GM03348 (cell line): ENCODE measurements around the gene ROPN1B.
"Not testable (repeated sequence)": the region's sequence is repeated elsewhere in the genome, so short reads cannot be mapped to it uniquely, and the experiment has no call there.

Experiments
- DNase-seq: peaks from one replicate; pipeline ENCODE4 v3.0.0; 2012; ENCODE audit warnings: low spot score

ROPN1B gene

DNA sequence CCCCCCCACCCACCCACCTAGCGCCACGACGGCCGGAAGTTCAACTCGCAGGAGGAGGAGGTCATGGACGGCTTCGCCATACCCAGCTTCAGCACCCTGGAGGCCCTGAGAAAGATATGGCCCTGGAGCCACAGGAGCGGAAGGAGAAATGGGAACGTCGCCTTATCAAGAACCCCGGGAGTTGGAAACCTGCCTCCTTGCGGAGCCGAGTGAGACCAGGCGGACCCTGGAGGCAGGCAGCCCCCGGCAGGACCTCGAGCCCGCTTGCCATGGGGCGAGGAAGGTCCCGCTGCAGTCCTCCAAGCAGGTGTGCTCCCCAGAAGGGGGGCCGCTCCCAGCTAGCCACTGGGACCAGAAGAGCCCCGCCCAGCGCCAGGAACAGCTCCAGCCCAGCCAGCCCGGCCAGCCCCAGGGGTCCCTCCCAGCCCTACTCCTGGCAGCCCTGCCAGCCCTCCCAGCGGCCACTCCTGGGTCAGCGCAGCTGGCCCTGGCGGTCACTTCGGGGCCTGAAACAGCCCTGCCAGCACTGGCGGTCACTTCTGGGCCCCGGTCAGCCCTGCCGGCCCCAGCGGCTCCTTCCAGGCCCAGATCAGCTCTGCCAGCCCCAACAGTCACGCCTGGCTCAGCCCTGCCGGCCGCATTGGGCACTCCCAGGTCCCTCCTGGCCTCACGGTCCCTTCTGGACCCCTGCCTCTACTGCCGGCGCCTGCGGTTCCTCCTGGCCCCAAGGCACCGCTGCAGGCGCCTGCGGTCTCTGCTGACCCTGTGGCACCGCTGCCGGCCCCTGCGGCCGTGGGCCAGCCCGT is 10.3 kb upstream of the ROPN1B start:
- DNase-seq = no peak

DNA sequence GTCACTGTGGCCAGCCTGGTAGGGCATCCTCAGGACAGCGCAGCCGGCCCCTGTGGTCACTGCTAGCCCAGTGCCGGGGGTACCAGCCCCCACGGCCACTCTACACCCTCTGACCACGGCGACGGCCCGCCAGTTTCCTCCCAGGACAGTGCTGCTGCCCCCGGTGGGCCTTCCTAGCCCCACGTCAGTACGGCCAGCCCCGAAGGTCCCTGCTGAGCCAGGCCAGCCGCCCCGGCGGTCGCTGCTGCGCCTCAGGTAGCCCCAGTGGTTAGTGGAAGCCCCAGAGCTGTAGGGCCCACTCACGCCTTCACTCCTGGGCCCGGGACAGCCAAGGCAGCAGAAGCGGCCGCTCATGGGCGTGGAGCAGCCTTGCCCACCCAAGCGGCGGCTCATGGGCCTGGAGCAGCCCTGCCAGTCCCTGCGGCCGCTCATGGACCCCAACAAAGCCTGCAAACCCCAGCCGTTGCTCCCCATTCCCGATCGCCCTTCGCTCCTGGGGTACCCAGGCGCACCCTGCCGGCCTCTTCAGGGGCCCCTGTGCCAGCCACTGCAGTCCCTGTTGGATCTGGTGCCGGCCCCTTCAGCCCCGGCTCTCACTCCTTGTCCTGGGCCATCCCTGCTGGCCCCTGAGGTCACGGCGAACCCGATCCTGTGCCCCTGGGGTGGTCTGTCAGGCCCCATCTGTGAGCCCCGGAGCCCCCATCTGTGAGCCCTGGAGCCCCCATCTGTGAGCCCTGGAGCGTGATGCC is 9.5 kb upstream of the ROPN1B start:
- peak; percentile 2 for DNase-seq

DNA sequence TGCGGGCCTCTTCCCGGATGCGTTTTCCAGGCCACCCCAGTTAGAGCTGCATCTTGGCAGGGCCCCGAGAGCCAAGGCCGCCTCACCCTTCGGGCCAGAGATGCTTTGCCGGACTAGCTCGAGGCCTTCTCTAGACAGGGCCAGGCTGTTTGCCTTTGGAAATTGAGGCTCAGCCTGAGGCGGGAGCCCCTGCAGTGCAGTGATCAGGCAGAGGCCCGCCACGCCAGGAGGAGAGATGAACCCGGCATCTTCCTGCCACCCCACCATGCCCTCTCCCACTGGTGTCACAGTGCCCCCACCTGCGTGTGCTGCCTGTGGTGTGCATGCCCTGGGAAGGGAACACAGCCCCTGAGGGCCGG is 8.9 kb upstream of the ROPN1B start:
- no peak for DNase-seq

DNA sequence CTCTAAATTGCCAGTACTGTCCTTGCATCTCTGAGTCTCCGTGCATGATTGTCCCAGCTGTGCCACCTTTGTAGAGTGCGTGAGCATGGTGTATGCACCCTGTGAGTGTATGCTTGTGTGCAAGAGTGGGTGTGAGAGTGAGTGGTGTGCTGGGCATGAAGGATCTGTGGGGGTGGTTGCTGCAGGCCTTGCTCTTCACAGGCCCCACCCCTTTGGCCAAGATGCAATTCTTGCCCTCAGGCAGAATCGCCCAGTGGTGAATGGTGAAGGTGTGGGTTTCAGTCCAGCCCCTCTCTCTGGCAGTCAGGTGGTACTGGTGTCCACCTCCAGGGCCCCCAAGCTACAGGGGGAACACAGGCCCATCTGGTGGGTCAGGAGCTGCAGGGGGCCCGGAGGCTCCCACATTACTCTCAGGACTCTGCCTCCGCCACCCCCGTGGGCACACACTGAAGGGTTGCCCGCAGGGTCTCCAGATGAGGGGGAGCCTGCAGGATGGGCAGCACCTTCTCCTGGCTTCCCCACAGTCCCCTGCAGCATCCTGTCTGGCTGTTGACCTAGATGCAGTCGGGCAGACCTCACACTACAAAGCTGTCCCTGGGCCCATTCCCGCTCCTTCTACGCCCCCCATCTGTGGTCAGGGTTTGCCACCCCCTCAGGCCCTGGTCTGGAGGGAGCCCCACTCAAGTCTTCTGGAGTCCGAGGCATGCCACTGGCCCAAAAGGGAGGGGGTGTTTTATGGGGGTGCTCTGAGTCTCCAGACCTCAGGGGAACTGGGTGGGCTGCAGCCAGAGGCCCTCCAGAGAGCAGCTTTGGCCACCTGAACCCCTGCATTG is 8.3 kb upstream of the ROPN1B start:
- DNase-seq = peak; percentile 3

DNA sequence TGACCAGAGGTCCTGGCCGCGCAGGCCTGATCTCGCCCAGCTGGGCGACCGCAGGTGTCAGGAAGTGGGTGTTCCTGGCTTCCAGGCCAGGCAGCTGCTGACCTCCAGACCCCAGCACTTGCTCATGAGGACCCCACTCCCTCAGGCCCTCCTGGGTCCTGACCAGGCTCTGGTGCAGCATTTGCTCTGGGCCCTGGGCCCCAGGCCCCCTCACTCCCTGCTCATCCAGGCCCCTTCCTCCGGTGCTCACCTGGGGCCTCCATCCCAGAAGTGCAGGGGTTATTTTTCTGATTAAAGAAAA is 7.7 kb upstream of the ROPN1B start:
- DNase-seq = no peak

DNA sequence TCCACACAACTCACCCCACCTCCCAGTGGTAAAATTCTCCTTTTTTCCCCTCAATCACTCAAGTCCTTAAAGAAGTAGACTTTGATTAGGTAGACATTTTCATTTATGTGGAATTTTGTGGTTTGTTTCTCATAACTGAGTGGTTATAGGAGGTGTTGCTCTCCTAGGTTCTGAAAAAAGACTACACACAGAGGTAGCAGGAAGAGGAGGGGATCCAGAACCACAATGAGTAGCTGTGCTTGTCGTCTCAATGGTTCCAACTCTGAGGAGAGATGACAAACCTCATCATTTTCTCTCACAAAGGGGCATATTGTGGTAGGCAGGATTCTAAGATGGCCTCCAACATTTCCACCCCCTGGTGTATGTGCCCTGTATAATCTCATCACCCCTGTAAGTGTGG is 5.1 kb upstream of the ROPN1B start:
- DNase-seq = not testable (repeated sequence)

DNA sequence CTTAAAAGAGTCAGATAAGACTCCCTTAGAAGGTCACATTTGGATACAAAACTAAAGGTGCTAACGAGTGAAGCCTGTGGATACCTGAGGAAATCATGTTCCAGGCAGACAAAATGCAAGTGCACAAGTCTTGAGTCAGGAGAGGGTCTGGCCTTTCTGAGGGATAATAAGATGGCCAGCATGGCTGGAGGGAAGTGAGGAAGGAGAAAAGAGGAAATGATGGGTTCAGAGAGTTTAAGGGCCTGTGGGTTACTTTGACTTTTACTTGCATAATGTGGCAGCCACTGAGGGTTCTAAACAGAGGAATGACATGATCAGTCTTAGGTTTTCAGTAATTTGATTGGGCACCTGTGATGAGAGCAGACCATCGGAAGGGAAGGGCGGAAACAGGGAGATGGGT is 3.5 kb upstream of the ROPN1B start:
- DNase-seq = no peak

DNA sequence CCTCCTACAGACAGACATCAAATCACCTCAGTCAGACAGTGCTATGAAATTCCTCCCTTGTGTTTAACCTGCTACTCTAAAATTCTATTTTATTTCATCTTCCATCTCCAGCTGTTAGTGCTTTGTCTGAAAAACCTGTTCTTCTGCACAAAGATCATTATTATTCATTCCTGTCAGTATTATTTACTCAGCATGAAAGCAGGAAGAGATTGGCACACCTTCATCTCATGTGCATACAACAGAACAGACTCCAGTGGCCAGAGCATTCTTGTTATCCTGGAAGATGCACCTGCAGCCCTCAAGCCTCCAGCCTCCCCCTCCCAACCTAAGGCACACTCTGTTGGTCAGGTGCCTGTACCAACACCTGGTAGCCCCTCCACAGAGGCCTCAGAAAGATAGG is 1.8 kb upstream of the ROPN1B start:
- DNase-seq = no peak

DNA sequence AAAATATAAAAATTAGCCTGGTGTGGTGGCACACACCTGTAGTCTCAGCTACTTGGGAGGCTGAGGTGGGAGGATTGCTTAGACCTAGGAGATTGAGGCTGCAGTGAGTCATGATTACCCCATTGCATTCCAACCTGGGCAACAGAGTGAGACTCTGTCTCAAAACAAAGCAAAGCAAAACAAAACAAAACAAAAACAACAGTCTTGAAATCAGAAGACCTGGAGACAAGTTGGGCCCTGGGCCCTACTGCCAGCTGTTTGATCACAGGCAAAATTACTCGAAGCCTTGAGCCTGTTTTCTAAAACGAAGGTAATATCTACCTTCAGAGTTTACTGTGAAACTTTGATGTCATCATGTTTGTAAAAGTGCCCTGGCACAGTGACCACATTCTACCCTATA is 857 bp upstream of the ROPN1B start:
- DNase-seq = not testable (repeated sequence)

DNA sequence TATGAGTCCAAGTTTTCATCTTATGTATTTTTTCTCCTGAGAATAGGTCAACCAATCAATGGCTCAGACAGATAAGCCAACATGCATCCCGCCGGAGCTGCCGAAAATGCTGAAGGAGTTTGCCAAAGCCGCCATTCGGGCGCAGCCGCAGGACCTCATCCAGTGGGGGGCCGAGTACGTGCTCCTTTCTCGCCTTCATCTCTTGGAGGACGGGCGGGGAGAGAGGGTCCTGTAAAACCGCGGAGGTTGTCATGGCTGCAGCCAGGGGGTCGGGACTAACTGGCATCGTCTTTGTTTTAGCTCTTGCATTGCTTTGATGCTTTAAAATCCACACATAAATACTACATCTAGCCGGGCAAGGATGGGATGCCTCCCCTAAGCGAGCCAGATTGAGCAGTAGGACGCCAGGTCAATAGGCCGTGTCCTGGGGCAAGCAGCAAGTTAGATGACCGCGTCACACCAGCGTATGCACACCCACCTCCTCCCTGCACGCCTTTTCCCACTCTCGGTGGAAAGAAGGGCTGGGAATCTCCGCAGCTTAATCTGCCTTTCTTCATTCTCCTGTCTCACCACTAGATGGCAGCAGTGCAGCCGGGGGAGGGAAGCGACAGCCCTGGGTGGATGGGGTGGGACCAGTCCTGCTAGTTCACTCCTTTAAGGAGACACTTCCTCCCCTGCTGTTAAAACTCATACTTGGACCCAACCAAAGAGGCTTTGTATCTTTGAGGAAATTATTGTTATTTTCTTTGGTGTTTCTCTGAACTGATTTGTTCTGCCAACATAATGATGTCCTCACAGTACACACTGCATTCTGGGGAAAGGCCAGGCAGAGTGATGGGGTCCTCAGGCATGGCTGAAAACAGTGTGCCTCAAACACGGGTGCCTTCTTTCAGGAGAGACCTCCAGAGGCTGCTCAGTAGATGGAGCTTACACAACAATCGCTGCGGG is 3.3 kb downstream of the ROPN1B start:
- DNase-seq = peak; percentile 37

DNA sequence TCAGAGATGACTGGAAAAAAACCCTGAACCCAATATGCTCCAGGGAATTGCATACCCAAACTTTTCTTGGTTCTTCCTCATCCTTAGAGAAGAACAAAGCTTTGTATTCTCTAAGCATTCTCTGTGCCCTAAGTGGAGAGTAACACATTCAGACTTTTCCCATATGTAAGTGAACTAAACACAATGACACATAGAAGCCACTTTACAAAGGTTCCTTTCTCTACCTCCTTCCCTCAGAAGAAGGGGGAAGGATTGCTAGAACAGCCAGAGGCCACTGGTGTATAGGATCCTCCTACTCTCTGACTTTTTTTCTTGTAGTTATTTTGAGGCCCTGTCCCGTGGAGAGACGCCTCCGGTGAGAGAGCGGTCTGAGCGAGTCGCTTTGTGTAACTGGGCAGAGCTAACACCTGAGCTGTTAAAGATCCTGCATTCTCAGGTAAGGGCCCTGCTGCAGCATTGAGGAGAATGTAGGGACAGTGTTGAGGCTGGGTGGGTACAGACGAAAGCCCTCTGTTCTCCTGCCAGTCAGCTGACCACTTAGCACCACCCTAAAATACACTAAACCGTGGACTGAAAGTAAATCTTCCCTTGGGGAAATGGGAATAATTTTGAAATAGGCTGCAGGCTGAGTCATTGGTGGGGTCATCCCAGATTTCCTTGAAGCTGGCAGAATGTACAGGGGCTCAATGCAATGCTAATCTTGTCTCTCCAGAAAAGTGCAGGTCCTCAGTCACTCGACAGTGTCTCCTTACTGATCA is 6.4 kb downstream of the ROPN1B start:
- DNase-seq = not testable (repeated sequence)

DNA sequence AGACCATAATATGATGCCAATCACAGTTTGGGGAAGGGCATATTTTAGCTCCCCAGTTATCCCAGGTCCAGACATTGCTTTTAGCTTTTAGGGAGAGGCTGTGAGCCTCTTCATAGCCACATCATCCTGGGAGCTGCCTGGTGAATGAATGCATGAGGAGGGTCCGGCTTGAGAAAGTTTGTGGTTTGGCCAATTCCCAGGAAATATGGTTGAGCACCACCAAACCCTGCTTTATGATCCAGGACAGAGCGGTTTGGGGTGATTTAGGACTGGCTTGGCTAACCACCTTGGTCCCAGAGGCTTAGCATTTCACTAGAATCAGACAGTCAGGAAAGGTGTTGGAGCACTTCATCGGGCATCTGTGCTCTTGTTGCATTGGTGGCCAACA is 7.0 kb downstream of the ROPN1B start:
- not testable (repeated sequence) for DNase-seq

DNA sequence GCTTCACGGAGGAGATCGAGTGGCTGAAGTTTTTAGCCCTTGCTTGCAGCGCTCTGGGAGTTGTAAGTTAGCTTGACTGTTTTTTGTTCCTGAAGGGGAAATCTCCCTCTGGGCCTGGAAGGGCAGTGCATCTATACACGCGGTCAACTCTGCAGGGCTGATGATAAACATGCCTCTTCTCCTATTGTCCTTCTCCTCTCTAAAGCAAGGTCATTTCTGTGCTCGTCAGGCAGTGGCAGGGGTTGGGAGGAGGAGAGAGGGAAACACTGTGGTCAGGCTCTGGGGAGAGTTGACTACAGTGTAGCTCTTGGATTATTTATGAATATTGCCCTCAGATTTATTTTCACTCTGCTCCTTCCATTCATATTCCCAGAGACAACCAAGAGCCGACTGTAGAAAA is 8.1 kb downstream of the ROPN1B start:
- not testable (repeated sequence) for DNase-seq

DNA sequence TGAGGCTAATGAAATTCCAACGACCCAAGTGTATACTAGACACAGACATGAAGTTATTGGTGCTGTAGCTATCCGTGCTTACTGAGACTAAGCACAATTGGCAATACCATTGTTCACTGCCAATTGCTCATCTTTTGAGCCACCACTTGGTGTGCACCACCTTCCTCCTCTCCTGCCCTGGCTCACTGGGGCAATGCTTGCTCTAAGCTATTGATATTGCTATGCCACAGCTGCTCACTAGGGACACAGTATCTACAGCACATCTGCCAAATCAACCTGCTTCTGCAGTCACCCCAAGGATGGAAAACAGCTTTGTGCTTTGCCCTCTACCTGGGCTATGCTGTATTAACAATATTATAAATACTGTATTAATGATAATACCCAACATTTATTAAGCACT is 16.0 kb downstream of the ROPN1B start:
- not testable (repeated sequence) for DNase-seq

DNA sequence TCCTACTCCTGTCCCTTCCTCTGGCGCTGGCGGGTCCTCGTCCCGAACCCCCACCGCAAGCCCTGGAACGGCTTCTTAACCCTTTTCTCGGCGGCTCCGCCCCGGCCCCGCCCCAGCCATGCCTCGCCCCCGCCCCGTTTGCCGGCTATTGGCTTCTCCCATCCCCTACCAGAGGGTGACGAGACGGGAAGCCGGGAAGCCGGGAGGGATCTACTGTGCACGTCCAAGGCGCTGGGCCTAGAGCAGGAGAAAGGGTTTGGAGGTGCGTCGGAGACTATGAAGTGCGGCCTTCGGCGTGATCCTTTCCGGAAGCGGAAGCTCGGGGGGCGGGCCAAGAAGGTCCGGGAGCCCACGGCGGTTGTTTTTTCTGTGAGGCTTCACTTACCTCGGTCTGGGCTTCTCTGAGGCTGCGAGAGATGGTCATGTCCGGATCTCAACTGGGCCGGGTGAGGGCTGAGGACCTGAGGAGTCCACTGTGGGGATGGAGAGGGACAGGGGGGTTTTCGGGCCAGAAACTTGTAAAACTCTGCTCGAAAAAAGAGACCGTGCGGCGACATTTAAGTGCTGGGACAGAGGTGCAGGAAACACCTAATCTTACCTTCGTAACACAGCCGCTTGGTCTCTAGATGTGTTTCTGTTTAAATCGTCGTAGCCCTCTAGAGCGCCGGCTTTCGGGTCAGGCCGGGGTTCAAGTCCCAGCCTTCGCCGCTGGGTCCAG is 21.4 kb downstream of the ROPN1B start:
- peak; percentile 79 for DNase-seq

DNA sequence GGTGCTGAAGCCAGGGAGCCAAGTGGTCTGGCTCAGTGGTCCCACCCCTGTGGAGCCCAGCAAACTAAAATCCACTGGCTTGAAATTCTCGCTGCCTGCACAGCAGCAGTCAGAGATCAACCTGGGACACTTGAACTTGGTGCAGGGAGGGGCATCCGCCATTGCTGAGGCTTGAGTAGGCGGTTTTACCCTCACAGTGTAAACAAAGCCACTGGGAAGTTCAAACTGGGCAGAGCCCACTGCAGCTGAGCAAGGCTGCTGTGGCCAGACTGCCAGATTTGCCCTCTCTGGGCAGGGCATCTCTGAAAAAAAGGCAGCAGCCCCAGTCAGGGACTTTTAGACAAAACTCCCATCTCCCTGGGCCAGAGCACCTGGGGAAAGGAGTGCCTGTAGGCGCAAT is 27.8 kb downstream of the ROPN1B start:
- DNase-seq = not testable (repeated sequence)

DNA sequence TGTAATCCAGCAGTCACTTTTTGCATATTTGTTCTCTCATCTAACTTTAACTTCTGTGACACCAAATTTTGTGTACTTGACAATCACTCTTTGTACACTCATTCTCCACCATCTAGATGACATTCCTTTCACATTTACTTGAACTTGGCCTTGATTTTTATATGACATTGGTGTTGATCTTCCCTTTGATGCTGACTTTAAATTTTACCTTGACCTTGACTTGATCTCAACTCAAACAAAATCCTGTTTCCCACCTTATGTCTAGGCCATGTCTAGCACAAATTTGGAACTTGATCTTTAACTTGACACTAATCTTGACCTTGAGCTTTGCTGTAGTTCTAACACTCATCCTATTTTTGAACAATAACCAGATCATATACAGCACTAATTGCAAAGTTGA is 33.2 kb downstream of the ROPN1B start:
- no peak for DNase-seq

DNA sequence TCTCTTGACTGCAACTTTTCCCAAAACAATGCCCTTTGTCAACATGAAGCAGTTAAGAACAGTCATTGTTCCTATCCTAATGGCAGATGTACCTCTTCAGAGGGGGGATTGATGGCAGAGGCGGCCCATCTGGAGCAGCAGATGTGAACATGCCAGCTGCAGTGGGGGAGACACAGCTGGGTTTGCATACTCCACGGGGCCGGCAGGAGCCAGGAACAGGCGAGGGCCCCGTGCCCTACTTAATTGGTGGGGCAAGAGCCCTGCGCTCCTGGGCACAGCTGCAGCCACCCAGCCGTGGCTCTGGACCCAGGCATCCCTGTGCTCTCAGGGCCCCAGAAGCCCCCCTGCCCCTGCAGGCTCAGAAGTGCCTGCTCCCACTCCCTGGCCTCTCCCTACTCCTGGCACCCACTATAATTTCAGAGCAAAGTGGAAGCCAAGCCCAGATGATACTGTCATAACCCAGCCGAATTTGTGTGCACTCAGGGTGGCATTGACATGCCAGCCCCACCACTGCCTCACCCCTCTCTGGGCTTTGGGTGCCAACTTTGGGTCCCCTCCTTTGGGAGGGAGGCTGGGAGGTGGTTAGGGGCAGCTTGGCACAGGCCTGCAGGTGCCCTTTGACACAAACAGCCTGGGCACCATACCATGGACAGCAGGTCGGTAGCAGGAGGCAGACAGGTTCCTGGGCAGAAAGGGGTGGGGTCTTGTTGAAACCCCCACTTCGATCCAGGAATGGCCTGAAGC is 34.6 kb downstream of the ROPN1B start:
- DNase-seq = no peak

DNA sequence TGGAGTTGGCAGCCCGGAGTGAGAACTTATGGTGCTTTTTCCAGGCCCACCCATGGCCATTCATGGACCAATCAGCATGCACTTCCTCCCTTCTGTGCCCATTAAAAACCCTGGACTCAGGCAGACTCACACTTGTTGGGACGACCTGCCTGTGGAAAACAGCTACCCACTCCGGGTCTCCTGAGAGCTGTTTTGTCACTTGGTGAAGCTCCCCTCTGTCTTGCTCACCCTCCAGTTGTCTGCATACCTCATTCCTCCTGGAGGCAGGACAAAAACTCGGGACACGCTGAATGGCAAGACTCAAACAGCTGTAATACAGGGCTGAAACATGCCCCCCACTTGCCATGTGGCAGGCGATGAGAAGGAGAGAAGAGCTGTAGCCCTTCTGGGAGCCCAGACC is 35.2 kb downstream of the ROPN1B start:
- DNase-seq = no peak

DNA sequence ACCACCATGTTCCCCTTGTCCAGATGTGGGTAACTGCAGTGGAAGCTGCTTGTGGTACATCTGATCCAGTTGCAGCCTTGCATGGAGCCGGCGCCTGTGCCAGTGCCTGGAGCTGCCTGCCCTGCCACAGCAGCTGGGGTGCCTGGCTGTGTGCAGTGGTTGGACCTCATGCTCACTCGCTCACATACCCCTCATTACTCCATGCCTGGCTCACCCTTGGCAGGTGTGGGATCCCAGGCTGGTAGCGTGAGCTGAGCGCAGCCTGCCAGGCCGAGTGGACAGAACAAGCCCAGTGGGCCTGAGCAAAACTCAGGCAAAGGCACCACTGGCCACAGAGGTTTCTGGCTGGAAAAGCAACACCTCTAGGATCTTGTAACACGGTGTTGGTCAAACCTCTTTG is 35.7 kb downstream of the ROPN1B start:
- no peak for DNase-seq
